HEK293 (cell line): ENCODE data around the gene P2RY11.

Source experiments
- CTCF ChIP-seq: fragments of 450-650 bp; formaldehyde crosslinking; IDR thresholded peaks from 2 replicates; pipeline ENCODE4 v1.5.1; 2016; ENCODE audit warnings: missing biosample characterization, missing genetic modification characterization
- PBX3 ChIP-seq: sonication (generic); formaldehyde crosslinking; IDR thresholded peaks from 2 replicates; pipeline ENCODE4 v1.8.1; 2022; ENCODE audit warnings: mild to moderate bottlenecking, moderate library complexity, missing genetic modification reagents
- PRDM1 ChIP-seq: fragments of 450-650 bp; formaldehyde crosslinking; IDR thresholded peaks from 2 replicates; pipeline ENCODE4; 2016; ENCODE audit warnings: missing biosample characterization, missing genetic modification characterization
- REST ChIP-seq: fragments of 450-650 bp; formaldehyde crosslinking; IDR thresholded peaks from 2 replicates; pipeline ENCODE4 v1.5.1; 2016; ENCODE audit warnings: missing biosample characterization, missing genetic modification characterization
- TRIM28 ChIP-seq: IDR thresholded peaks from 2 replicates; pipeline ENCODE4 v1.6.1; 2011; ENCODE audit warnings: low read length, control low read depth, borderline replicate concordance
- YY1 ChIP-seq: fragments of 450-650 bp; formaldehyde crosslinking; IDR thresholded peaks from 2 replicates; pipeline ENCODE4 v1.5.1; 2018; ENCODE audit warnings: missing biosample characterization, missing genetic modification characterization
- ZFP37 ChIP-seq: fragments of 450-650 bp; formaldehyde crosslinking; IDR thresholded peaks from 2 replicates; pipeline ENCODE4 v1.5.1; 2016; ENCODE audit warnings: missing biosample characterization, missing genetic modification characterization
- ZNF184 ChIP-seq: fragments of 450-650 bp; IDR thresholded peaks from 2 replicates; pipeline ENCODE4 v1.5.1; 2018; ENCODE audit warnings: missing biosample characterization, mild to moderate bottlenecking, missing genetic modification characterization
- ZNF23 ChIP-seq: fragments of 450-650 bp; formaldehyde crosslinking; IDR thresholded peaks from 2 replicates; pipeline ENCODE4 v1.5.1; 2016; ENCODE audit warnings: missing biosample characterization, missing genetic modification characterization, borderline replicate concordance
- ZNF394 ChIP-seq: fragments of 450-650 bp; formaldehyde crosslinking; IDR thresholded peaks from 2 replicates; pipeline ENCODE4 v1.5.1; 2016; ENCODE audit warnings: missing biosample characterization, missing genetic modification characterization, mild to moderate bottlenecking, moderate library complexity, borderline replicate concordance
- ZNF513 ChIP-seq: fragments of 450-650 bp; IDR thresholded peaks from 2 replicates; pipeline ENCODE4 v1.5.1; 2018; ENCODE audit warnings: missing biosample characterization, missing genetic modification characterization
- ZNF660 ChIP-seq: fragments of 450-650 bp; IDR thresholded peaks from 2 replicates; pipeline ENCODE4 v1.5.1; 2018; ENCODE audit warnings: missing biosample characterization, mild to moderate bottlenecking, missing genetic modification characterization
- ZSCAN5A ChIP-seq: fragments of 450-650 bp; formaldehyde crosslinking; IDR thresholded peaks from 2 replicates; pipeline ENCODE4 v1.5.1; 2016; ENCODE audit warnings: missing biosample characterization, missing genetic modification characterization

- TF ChIP-seq CTCF (tag by site-specific recombination) (no peak), ZNF23 (no peak), ZNF394 (no peak), ZNF513 (tag by site-specific recombination) (no peak), PBX3 (CRISPR knock-in tag) (no peak), ZSCAN5A (tag by site-specific recombination) (no peak), ZFP37 (no peak), PRDM1 (no peak), REST (tag by site-specific recombination) (no peak), ZNF184 (tag by site-specific recombination) (no peak), TRIM28 (no peak), ZNF660 (tag by site-specific recombination) (no peak), YY1 (tag by site-specific recombination) (no peak)
These were observed 33.5 kb downstream of the P2RY11 start for GRCh38 chr19:10145031-10145430.
